Posterior vena cava (tissue), 2 donors: ENCODE results near the gene RELL1. TPM values are rescaled to one million over a fixed set of nuclear protein-coding genes. Genes with fewer than 3 reads are reported as not detected.

Experiments
- DNase-seq: peaks from one replicate; pipeline ENCODE4 v3.0.0-alpha.2; 2020; ENCODE audit warnings: low spot score
- intact Hi-C, 2 donors: fragments of 100-400 bp; cut with DNase I; formaldehyde crosslinking; loops; one replicate each; pipeline versions ENCODE4 v1.14.1 to v1.14.2; 2022 to 2023
- total RNA-seq, 2 donors: library from RNA; stranded (reverse); fragmentation: NEBNext Ultra II Directional; extraction: Animal tissue kit (Norgen Biotek cat#: 25700); gene quantifications; one replicate each; pipeline ENCODE4 v1.2.1, GENCODE V29; 2021
- donor health status: DM: yes; HTN: yes; CAD: no.
- donor health status: DM: yes; HTN: yes; CAD: no.

RELL1 gene
- total RNA-seq, 2 donors from 2014 or later: 33.6 to 40.5 TPM

DNA sequence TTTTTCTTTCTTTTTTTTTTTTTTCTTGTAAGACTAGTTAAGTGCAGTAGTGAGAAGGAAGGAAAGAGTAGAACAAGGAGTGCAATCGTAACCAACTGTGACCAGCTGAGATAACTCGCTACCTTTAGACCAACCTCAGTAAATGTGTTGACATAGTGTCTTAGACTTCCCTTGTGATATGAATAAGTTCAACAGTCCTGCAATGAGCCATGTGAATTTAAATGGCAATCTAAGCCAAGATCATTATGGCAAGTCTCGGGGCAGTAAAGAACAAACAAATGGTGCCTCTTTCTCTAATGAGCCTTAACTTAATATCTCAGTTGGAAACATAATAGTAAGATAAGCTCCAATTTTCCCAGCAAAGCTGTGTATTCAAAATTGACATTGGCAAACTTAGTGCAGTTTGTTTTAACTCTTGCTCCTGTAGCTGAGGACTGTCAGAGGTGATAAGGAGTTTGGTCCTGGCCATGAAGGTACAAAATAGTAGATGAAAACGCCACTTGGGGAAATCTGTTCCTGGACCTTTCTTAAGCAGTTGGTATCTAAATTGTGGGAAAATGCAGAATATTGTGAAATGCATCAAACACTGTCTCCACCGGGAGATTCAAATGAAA, 13.8 kb upstream of the RELL1 start:
- no peak for DNase-seq
- intact Hi-C loops: no loop called here

DNA sequence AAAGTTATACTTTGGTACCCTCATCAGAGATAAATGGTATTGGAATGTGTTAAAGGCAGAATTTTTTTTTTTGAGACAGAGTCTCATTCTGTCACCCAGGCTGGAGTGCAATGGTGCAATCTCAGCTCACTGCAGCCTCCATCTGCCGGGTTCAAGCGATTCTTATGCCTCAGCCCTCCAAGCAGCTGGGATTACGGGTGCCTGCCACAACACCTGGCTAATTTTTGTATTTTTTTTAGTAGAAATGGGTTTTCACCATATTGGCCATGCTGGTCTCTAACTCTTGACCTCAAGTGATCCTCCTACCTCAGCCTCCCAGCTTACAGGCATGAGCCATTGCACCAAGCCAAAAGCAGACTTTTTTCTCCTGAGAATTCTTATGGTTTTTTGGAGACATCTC, 11.4 kb upstream of the RELL1 start:
- no peak for DNase-seq

GRCh38 chr4:37693450-37694190, 7.4 kb upstream of the RELL1 start:
- no peak for DNase-seq
- intact Hi-C loops: loop anchor here in 1 of 2 donors (5.0 kb wide), 1 partner anchor 1059 kb away; no protein-coding TSS in a partner anchor

More for the DNA sequence above, 11.4 kb upstream of the RELL1 start:
- intact Hi-C loops: no loop called here

GRCh38 chr4:37693030-37693429, 6.9 kb upstream of the RELL1 start:
- no peak for DNase-seq
- intact Hi-C loops: loop anchor here in 1 of 2 donors (5.0 kb wide), 1 partner anchor 1059 kb away; no protein-coding TSS in a partner anchor

DNA sequence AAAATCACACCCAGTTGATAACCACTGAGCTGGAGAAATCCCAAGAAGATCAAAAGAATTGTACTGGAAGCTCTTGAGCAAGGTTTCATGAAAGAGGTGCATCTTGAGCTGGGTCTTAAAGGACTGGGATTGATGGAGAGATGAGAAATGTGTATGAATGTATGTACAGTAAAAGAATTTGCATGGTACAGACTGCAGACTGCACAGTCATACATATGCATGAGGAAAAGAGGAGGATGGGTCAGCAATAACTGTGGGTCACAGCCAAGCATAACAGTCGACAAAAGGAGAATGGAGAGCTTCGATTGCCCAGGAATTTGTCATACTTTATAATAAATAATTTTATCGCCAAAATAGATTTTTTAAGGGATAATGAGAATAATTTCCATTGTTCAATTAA, 4.8 kb upstream of the RELL1 start:
- no peak for DNase-seq
- intact Hi-C loops: loop anchor here in 1 of 2 donors (5.0 kb wide), 1 partner anchor 1061 kb away; no protein-coding TSS in a partner anchor

GRCh38 chr4:37689353-37690095, 3.3 kb upstream of the RELL1 start:
- DNase-seq: no peak
- intact Hi-C loops: loop anchor here in 1 of 2 donors (5.0 kb wide), 1 partner anchor 1063 kb away; no protein-coding TSS in a partner anchor

DNA sequence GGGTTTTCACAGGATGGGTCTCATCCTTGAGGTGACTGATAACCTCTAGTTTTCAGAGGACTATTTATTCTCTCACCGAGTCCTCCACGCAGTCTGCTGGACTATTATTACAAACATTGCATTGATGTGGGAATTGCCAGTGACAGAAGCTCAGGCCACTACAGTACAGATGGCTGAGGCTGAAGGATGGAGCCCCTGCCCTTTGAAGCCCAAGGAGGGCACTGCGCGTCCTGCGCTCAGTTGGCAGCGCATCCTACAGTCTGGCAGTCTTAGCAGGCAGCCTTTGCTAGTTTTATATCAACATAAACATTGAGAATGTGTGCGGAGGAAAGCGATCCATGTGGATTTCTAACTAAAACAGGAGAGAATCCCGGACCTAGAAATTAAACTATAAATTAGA, 1.5 kb upstream of the RELL1 start:
- no peak for DNase-seq
- intact Hi-C loops: no loop called here

- intact Hi-C loops: no loop called here
- DNase-seq: no peak
Observed at GRCh38 chr4:37687194-37687562, 1.0 kb upstream of the RELL1 start.

DNA sequence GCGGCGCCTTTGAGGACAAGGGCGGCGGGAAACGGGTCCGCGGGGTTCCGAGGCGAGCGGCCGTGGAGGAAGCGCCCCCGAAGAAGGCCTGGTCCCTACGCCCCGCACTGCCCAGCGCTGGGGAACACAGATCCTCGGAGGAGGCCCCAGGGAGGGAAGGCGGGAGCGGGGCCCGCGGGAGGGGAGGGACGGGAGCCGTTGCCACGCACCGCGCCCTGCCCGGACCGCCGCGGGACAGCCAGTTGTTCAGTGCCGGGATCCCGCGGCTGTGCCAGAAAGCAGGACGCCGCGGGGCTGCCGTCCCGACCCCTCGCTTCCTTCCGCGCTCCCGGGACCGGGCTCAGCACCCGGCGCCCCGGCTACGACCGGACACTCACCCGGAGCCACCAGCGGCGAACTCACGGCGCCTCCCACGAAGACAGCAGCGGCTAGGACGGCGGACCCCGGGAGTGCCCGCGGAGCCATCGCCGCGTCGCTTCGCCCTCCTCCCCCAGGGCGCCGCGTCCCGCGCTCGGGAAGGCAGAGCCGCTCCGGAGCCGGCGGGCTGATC, 278 bp downstream of the RELL1 start:
- peak; percentile 85 for DNase-seq
- intact Hi-C loops: loop anchor here in 1 of 2 donors (1.0 kb wide), 1 partner anchor 44 kb away; no protein-coding TSS in a partner anchor

DNA sequence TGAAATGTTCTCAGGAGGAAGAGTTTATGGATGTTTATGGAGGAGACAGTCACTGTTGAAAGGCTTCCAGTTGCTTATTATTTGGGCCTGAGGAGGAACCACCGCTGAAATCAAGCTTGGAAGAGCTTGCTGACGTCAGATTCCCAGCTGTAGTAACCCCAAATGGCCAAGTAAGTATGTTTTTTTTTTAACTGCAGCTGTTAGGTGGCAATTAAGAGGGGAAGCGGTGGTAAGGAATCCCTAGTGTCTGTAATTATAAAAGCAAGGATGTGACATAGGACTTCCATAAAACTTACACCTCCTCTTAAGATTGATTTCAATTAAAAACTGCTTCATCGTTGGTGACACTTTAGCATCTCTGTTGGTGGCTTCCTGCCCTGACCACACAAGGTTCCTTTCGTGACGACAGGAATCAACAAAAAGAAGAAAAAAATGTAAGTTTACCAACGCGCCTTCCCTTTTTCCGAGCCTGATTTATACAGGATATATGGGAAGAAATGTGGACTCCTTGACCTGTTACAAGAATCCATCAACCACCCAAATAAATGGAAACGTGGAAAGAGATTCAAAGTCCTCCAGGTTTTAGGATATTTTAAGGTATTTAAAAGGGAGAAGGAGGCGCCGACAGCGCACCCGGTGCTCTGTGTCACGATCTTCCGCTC, 884 bp downstream of the RELL1 start:
- no peak for DNase-seq
- intact Hi-C loops: no loop called here

DNA sequence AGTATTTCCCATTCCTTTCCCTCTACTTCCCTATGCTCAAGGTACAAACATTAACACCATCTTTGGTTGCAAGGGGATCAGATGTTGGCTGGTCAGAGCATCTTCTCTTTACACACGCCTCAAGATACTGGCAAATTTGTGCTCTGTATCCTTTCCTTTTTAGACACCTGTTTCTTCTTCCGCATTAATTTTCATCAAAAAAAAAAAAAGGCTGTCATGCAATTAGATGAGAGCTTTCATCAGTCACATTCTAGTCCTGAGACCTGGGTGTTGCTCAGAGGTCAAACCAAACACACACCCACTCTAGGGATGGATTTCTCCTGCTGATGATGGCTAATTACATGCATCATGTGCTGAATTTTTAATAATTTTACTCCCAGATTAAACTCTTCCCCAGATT, 2.0 kb downstream of the RELL1 start:
- intact Hi-C loops: no loop called here
- no peak for DNase-seq

GRCh38 chr4:37682701-37683401, 3.3 kb downstream of the RELL1 start:
- no peak for DNase-seq
- intact Hi-C loops: no loop called here

GRCh38 chr4:37680089-37680488, 6.1 kb downstream of the RELL1 start:
- no peak for DNase-seq
- intact Hi-C loops: no loop called here

DNA sequence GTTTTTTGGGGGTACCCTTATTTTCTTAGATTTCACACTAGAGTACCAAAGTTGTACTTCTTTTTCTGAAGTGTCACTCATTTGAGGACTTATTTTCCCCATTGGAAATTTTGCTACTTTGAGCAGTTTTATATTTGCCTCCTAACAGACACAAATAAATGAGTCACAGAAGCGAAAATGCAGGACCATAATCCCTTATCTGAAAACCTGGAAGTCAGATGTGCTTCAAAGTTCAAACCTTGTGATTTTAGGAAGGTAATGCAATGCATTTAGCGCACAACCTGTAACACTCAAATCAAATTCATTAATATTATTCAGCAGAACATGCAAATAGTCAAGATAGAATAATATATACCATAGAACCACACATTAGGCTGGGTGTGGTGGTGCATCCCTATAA, 6.9 kb downstream of the RELL1 start:
- DNase-seq: no peak
- intact Hi-C loops: loop anchor here in 1 of 2 donors (10.0 kb wide), 1 partner anchor 54 kb away; no protein-coding TSS in a partner anchor

DNA sequence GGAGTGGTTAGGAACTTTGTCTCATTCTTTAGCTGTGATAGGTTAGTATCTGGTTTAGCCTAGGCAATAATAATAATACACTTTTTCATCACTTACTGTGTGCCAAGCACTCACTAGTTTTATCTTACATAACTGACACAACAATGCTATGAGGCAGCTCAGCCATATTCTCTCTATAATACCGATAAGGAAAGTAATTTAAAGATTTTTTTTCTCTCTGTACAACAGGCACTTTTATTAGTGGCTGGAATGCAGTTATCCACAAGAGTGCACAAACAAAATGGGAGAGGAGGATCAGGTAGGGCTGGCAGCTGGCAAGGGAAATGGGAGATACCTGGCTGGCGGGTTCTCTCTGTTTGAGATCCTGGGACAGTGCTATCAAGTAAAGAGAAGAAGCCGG, 7.6 kb downstream of the RELL1 start:
- intact Hi-C loops: loop anchor here in 1 of 2 donors (10.0 kb wide), 1 partner anchor 54 kb away; no protein-coding TSS in a partner anchor
- DNase-seq: no peak

DNA sequence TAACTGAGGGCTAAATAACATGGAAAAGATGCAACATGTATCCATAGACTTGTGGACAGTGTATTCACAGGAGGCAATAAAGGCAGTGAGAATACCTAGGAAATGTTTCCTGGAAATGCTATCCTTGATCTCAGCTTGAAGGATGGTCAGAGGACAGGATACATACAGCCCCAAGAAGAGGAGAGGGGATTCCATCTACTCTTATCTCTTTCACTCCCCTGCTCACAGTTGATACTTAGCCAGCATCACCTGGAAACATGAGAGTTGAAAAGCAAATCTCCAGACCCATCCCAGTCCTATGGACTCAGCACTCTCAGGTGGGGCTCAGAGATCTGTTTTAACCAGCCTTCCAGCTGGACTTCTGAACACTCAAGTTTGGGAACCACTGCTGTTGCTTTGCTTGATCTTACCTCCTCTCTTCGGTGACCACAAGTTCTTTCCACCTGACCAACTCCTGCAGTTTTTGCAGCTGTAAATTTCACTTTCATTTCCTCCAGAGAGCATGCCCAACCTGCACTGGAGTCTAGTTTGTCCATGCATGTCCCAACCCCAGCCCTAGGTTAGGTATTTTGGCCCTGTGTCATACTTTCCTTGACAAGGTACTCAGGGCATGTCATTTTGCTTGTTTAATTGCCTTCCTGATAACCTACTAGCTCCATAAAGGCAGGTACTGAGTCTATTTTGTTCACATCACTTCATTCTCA, 10.4 kb downstream of the RELL1 start:
- intact Hi-C loops: loop anchor here in 1 of 2 donors (10.0 kb wide), 1 partner anchor 51 kb away; no protein-coding TSS in a partner anchor
- DNase-seq: no peak

- DNase-seq: no peak
- intact Hi-C loops: loop anchor here in 1 of 2 donors (10.0 kb wide), 1 partner anchor 50 kb away; no protein-coding TSS in a partner anchor
Observed at GRCh38 chr4:37674439-37674838, 11.7 kb downstream of the RELL1 start.
